ENCODE data around the gene CELA3B. TPM values are rescaled to one million over a fixed set of nuclear protein-coding genes. Genes with fewer than 3 reads are reported as not detected.

CELA3B gene
- polyA plus RNA-seq = not detected in 2 replicates

GRCh38 chr1:21976703-21977239 lies at the start of gene CELA3B:
Gene CELA3B, plus strand, starts transcription at chr1:21977022. Its CDS starts 18 bp downstream, at chr1:21977040.

GRCh38 chr1:21937034-21937371 lies 39.8 kb upstream of the CELA3B start, which contains the start of gene HSPG2:
Gene HSPG2, minus strand, starts transcription at chr1:21937310. Its CDS starts 93 bp downstream, at chr1:21937217.

GRCh38 chr1:22001409-22001808 lies 24.6 kb downstream of the CELA3B start, which contains the start of gene CELA3A:
Gene CELA3A, plus strand, starts transcription at chr1:22001657. Its CDS starts 18 bp downstream, at chr1:22001675.

Other genes with a start within 250 kb of the CELA3B start
- 21.5 and 37.5 TPM in 2 replicates for gene USP48, start 193.9 kb upstream of the CELA3B start, polyA plus RNA-seq
- 0.27 TPM in 1 of 2 replicates, not detected in the other for gene LDLRAD2, start 164.8 kb upstream of the CELA3B start, polyA plus RNA-seq
- gene HSPG2, start 39.7 kb upstream of the CELA3B start, polyA plus RNA-seq = not detected in 2 replicates
- not detected in 2 replicates for gene CELA3A, start 24.6 kb downstream of the CELA3B start, polyA plus RNA-seq
- 300 and 412 TPM in 2 replicates for gene CDC42, start 75.7 kb downstream of the CELA3B start, polyA plus RNA-seq
- gene WNT4, start 166.1 kb downstream of the CELA3B start, polyA plus RNA-seq = not detected in 2 replicates

Measured in Purkinje cell (primary cell).